Aorta (tissue), 5 donors: ENCODE data around the gene CALML4. TPM values are rescaled to one million over a fixed set of nuclear protein-coding genes. Genes with fewer than 3 reads are reported as not detected.
"Not testable (repeated sequence)": the region's sequence is repeated elsewhere in the genome, so short reads cannot be mapped to it uniquely, and the experiment has no call there.

Experiments used
- ATAC-seq: fragments of 200-7000 bp; cut with Tn5 transposase; one replicate; pipeline ENCODE4 v1.9.1; 2022; ENCODE audit warnings: moderate library complexity; ENCODE audit not compliant: low FRiP score
- DNase-seq, 2 donors: peaks; one replicate each; pipeline ENCODE4 v3.0.0-alpha.2; 2020
- H3K27ac ChIP-seq, 2 donors: one replicate each; pipeline ENCODE4 v1.5.1; 2013; ENCODE audit warnings: low read length in 2 of 2, mild to moderate bottlenecking in 2 of 2, moderate library complexity in 2 of 2, control low read depth in 1 of 2, inconsistent platforms in 1 of 2, low read depth in 1 of 2
- H3K27me3 ChIP-seq, 2 donors: one replicate each; pipeline ENCODE4 v1.6.1; 2013; ENCODE audit warnings: control low read depth in 1 of 2, low read length in 1 of 2, mild to moderate bottlenecking in 1 of 2, moderate library complexity in 1 of 2; ENCODE audit not compliant: insufficient read depth in 2 of 2, control insufficient read depth in 1 of 2
- H3K36me3 ChIP-seq, 2 donors: one replicate each; pipeline ENCODE4 v1.6.1; 2013; ENCODE audit warnings: control low read depth in 1 of 2, low read length in 1 of 2, mild to moderate bottlenecking in 1 of 2; ENCODE audit not compliant: insufficient read depth in 2 of 2, control insufficient read depth in 1 of 2
- H3K4me1 ChIP-seq, 2 donors: one replicate each; pipeline ENCODE4 v1.6.1; 2013; ENCODE audit warnings: low read length in 2 of 2, control low read depth in 1 of 2, mild to moderate bottlenecking in 1 of 2, moderate library complexity in 1 of 2; ENCODE audit not compliant: insufficient read depth in 2 of 2, control insufficient read depth in 1 of 2
- H3K4me3 ChIP-seq, 2 donors: one replicate each; pipeline ENCODE4 v1.5.1; 2013; ENCODE audit warnings: low read length in 2 of 2, control low read depth in 1 of 2, mild to moderate bottlenecking in 1 of 2
- H3K9me3 ChIP-seq: one replicate; pipeline ENCODE4 v1.6.1; 2013; ENCODE audit warnings: mild to moderate bottlenecking, low read length; ENCODE audit not compliant: control insufficient read depth
- WGBS, 2 donors: extraction: QIAGEN DNeasy Blood & Tissue Kit; methylation state at CpG; one replicate each; pipeline ENCODE4 v1.1.7; 2013; 5-methylcytosine and 5-hydroxymethylcytosine counted together
- intact Hi-C, 2 donors: fragments of 100-400 bp; cut with DNase I; formaldehyde crosslinking; loops; one replicate each; pipeline versions ENCODE4 v1.14.2 to v1.15.0; 2022
- polyA plus RNA-seq, 2 donors: library from polyadenylated mRNA; stranded (reverse); fragments of 200-250 nt; gene quantifications; one replicate each; pipeline ENCODE4 v1.2.3, GENCODE V29; 2013
- total RNA-seq, 2 donors: library from RNA; stranded (reverse); fragmentation: NEBNext Ultra II Directional; extraction: Animal tissue kit (Norgen Biotek cat#: 25700); gene quantifications; one replicate each; pipeline ENCODE4 v1.2.1, GENCODE V29; 2021
- donor health status: healthy with polysubstance abuse.
- donor health status: Bipolar disorder and iron deficiency.
- donor health status: DM: no; HTN: no; CAD: no.
- donor health status: DM: no; HTN: no; CAD: no.
- donor health status: DM: yes; HTN: yes; CAD: no.

Gene CALML4
- total and polyA plus RNA-seq, 4 donors, result 3.9 to 29.9 (median 6.2) TPM

GRCh38 chr15:68205954-68206539 is 915 bp upstream of the CALML4 start:
- H3K4me1 ChIP-seq, result peaks cover 0 to 4% of the 10 kb centered on the region in 2 donors
- H3K27me3 ChIP-seq, result no peaks in the 10 kb centered on the region
- ATAC-seq, result no peak
- 85 to 87% methylated on average over 14 of the region's 14 CpGs for WGBS, 2 donors
- peaks cover 0 to 2% of the 10 kb centered on the region in 2 donors for H3K36me3 ChIP-seq
- no peak overlapping the region for H3K4me3 ChIP-seq
- intact Hi-C loops, result no loop called here
- no peak overlapping the region for H3K27ac ChIP-seq
- no peaks in the 10 kb centered on the region for H3K9me3 ChIP-seq
- DNase-seq, result peak in 1 of 2 donors; percentile 91

- Histone ChIP-seq H3K4me3 (no peak overlapping the region), H3K4me1 (peaks cover 0 to 4% of the 10 kb centered on the region in 2 donors), H3K36me3 (peaks cover 0 to 2% of the 10 kb centered on the region in 2 donors), H3K9me3 (no peaks in the 10 kb centered on the region), H3K27me3 (no peaks in the 10 kb centered on the region), H3K27ac (no peak overlapping the region)
- ATAC-seq (no peak), DNase-seq (peak in 1 of 2 donors; percentile 45)
- WGBS, 2 donors, result 79 to 80% methylated on average over 13 of the region's 13 CpGs
- intact Hi-C loops, result no loop called here
Observed at GRCh38 chr15:68205558-68205944, 419 bp upstream of the CALML4 start.

DNA sequence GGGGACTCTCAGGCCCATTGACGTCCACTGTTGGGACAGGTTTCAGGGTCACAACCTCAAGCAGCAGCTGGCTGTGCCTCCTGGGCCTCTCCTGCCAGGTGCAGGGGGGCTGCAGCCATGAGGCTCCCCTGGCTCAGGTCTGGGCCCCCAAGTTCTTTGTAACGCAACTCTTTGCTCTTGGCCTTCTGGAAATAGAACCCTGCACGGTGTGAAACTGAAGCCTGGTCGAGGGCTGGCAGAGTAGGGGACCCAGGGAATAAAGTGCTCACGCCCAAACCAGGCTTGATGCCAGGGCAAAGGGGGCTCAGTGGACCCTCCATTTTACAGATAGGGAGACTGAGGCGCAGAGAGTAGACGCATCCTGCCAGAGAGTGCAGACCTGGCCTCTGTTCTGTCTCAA is 771 bp downstream of the CALML4 start:
- H3K4me3 ChIP-seq, result no peak overlapping the region
- peaks cover 0 to 2% of the 10 kb centered on the region in 2 donors for H3K36me3 ChIP-seq
- DNase-seq, result no peak
- H3K9me3 ChIP-seq, result no peaks in the 10 kb centered on the region
- H3K27ac ChIP-seq, result no peak overlapping the region
- peaks cover 0 to 4% of the 10 kb centered on the region in 2 donors for H3K4me1 ChIP-seq
- intact Hi-C loops, result no loop called here
- 91 to 94% methylated on average over 7 of the region's 7 CpGs for WGBS, 2 donors
- no peak for ATAC-seq
- H3K27me3 ChIP-seq, result no peaks in the 10 kb centered on the region

GRCh38 chr15:68203956-68204355 is 1.2 kb downstream of the CALML4 start:
- peaks cover 0 to 4% of the 10 kb centered on the region in 2 donors for H3K4me1 ChIP-seq
- peak in 1 of 2 donors; percentile 27 for DNase-seq
- no peaks in the 10 kb centered on the region for H3K27me3 ChIP-seq
- no peak for ATAC-seq
- H3K4me3 ChIP-seq, result no peak overlapping the region
- intact Hi-C loops, result no loop called here
- WGBS, 2 donors, result 96% methylated on average over 5 of the region's 5 CpGs
- H3K9me3 ChIP-seq, result no peaks in the 10 kb centered on the region
- no peak overlapping the region for H3K27ac ChIP-seq
- peaks cover 0 to 2% of the 10 kb centered on the region in 2 donors for H3K36me3 ChIP-seq

DNA sequence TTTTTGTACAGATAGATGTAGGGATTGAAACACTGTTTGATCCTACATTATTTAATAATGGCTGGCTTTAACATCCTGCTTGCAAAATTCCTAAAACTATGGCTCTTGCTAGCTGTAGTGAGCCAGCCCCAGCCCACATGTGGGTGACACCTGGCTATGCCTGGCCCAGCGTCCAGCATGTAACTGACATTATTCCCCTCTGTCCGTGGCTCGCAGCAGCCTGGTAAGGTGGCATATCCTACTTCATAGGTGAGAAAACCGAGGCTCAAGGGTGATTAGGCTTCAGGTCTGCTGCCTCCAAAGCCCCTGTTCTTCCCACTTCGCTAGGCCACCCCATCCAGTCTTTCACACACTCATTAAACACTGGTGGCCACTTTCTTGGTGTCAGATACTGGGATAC is 1.6 kb downstream of the CALML4 start:
- Histone ChIP-seq H3K36me3 (peaks cover 0 to 2% of the 10 kb centered on the region in 2 donors), H3K9me3 (no peaks in the 10 kb centered on the region), H3K4me3 (no peak overlapping the region), H3K4me1 (peaks cover 0 to 4% of the 10 kb centered on the region in 2 donors), H3K27ac (no peak overlapping the region), H3K27me3 (no peaks in the 10 kb centered on the region)
- DNase-seq (peak in 1 of 2 donors; percentile 15), ATAC-seq (no peak)
- intact Hi-C loops, result no loop called here
- WGBS, 2 donors, result 97 to 98% methylated on average over 5 of the region's 5 CpGs

DNA sequence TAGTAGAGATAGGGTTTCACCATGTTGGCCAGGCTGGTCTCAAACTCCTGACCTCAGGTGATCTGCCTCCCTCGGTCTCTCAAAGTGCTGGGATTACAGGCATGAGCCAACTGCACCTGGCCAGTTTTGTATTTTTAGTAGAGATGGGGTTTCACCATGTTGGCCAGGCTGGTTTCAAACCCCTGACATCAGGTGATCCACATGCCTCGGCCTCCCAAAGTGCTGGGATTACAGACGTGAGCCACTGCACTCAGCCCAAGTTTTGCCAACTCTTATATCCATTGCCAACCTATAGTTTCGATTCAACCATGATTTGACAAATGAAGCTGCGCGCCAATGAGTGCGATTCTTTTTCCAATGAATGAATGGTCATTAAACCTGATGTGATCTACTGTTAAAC is 2.1 kb downstream of the CALML4 start:
- ATAC-seq, H3K27ac ChIP-seq, H3K9me3 ChIP-seq, H3K4me1 ChIP-seq, intact Hi-C loops, H3K4me3 ChIP-seq, H3K27me3 ChIP-seq, H3K36me3 ChIP-seq: not testable (repeated sequence)
- DNase-seq, result peak in 1 of 2 donors; percentile 12
- 95 to 97% methylated on average over 7 of the region's 7 CpGs for WGBS, 2 donors

GRCh38 chr15:68201879-68202261 is 3.3 kb downstream of the CALML4 start:
- H3K4me3 ChIP-seq, result no peak overlapping the region
- no peak overlapping the region for H3K27ac ChIP-seq
- no peaks in the 10 kb centered on the region for H3K27me3 ChIP-seq
- intact Hi-C loops, result no loop called here
- DNase-seq, result no peak
- no peak for ATAC-seq
- peaks cover 0 to 4% of the 10 kb centered on the region in 2 donors for H3K4me1 ChIP-seq
- 72 to 77% methylated on average over 3 of the region's 3 CpGs for WGBS, 2 donors
- no peaks in the 10 kb centered on the region for H3K9me3 ChIP-seq
- H3K36me3 ChIP-seq, result no peaks in the 10 kb centered on the region

DNA sequence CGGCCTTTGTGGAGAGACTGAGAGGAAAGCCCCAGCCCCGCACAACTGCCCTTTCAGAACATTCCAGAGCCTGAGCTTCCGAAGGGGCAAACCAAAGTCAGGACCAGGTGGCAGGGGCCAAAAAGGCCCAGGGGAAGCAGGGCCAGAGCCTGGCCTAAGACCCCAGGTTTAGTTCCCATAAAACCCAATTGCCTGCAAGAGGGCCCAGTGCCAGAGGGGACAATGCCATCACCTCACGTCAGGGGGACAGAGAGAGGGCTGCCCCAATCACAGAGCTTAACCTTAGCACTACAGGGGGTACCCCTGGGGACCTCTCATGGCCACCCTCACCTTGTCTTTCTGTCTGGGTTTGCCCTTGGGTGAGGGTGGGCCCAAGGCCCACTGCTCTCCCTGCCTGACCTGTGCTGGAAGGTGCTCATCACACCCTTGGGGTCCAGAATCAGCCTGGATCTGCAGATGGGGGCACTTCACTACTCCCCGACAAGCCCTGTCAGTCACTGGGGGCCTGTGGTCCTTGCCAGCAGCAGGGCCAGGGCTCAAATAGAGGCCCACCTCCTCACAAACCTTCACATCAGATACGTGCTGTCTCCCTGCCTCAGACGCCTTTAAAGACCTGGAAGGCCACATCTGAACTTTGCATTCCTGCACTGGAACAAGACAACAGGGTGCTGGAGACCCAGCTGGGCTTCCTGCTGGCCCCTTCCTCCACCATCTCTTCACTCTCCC is 3.8 kb downstream of the CALML4 start:
- no peaks in the 10 kb centered on the region for H3K9me3 ChIP-seq
- H3K27me3 ChIP-seq, result no peaks in the 10 kb centered on the region
- no peak overlapping the region for H3K27ac ChIP-seq
- H3K4me1 ChIP-seq, result peaks cover 0 to 4% of the 10 kb centered on the region in 2 donors
- 89 to 94% methylated on average over 7 of the region's 7 CpGs for WGBS, 2 donors
- ATAC-seq, result no peak
- intact Hi-C loops, result no loop called here
- H3K4me3 ChIP-seq, result no peak overlapping the region
- H3K36me3 ChIP-seq, result no peaks in the 10 kb centered on the region
- DNase-seq, result peak in 1 of 2 donors; percentile 28
